ENCODE data around the gene SNX30.

Gene SNX30

GRCh38 chr9:112752334-112753125 is 2.0 kb downstream of the SNX30 start:
- DNase-seq, result peak; percentile 19
- ATAC-seq, result peak; percentile 11

GRCh38 chr9:112753725-112754124 is 3.2 kb downstream of the SNX30 start:
- DNase-seq, result peak; percentile 30

GRCh38 chr9:112754578-112754977 is 4.0 kb downstream of the SNX30 start:
- DNase-seq, result peak; percentile 42
- peak; percentile 70 for ATAC-seq

More at GRCh38 chr9:112753725-112754124, 3.2 kb downstream of the SNX30 start:
- ATAC-seq, result peak; percentile 41

GRCh38 chr9:112755016-112755427 is 4.5 kb downstream of the SNX30 start:
- no peak for ATAC-seq
- no peak for DNase-seq

- DNase-seq (no peak), ATAC-seq (no peak)
Observed at GRCh38 chr9:112755675-112756074, 5.1 kb downstream of the SNX30 start.

GRCh38 chr9:112757282-112757883 is 6.8 kb downstream of the SNX30 start:
- ATAC-seq (no peak), DNase-seq (no peak)

GRCh38 chr9:112757940-112758339 is 7.4 kb downstream of the SNX30 start:
- DNase-seq, result no peak
- no peak for ATAC-seq

GRCh38 chr9:112760821-112761220 is 10.3 kb downstream of the SNX30 start:
- no peak for ATAC-seq
- DNase-seq, result no peak

- DNase-seq (no peak), ATAC-seq (no peak)
Observed at GRCh38 chr9:112761912-112762655, 11.5 kb downstream of the SNX30 start.

- DNase-seq (no peak), ATAC-seq (no peak)
Observed at GRCh38 chr9:112762726-112763518, 12.4 kb downstream of the SNX30 start.

GRCh38 chr9:112764344-112764743 is 13.8 kb downstream of the SNX30 start:
- no peak for DNase-seq
- ATAC-seq, result no peak

GRCh38 chr9:112764837-112765236 is 14.3 kb downstream of the SNX30 start:
- no peak for ATAC-seq
- no peak for DNase-seq

- DNase-seq (no peak), ATAC-seq (no peak)
Observed at GRCh38 chr9:112765281-112765680, 14.7 kb downstream of the SNX30 start.

- DNase-seq (no peak), ATAC-seq (peak; percentile 90)
Observed at GRCh38 chr9:112771359-112772214, 21.0 kb downstream of the SNX30 start.

- no peak for DNase-seq
- no peak for ATAC-seq
Observed at GRCh38 chr9:112772215-112772509, 21.6 kb downstream of the SNX30 start.

GRCh38 chr9:112772551-112772950 is 22.0 kb downstream of the SNX30 start:
- DNase-seq (no peak), ATAC-seq (no peak)

- no peak for ATAC-seq
- no peak for DNase-seq
Observed at GRCh38 chr9:112774006-112774996, 23.7 kb downstream of the SNX30 start.

GRCh38 chr9:112777914-112778313 is 27.4 kb downstream of the SNX30 start:
- peak; percentile 20 for DNase-seq
- peak; percentile 81 for ATAC-seq

GRCh38 chr9:112780450-112781036 is 30.0 kb downstream of the SNX30 start:
- ATAC-seq, result no peak

GRCh38 chr9:112782218-112782617 is 31.7 kb downstream of the SNX30 start:
- ATAC-seq (no peak), DNase-seq (no peak)

More at GRCh38 chr9:112780450-112781036, 30.0 kb downstream of the SNX30 start:
- DNase-seq, result no peak
